AG09309 (cell line): ENCODE results near the gene RALBP1.

Source experiments
- DNase-seq: peaks from one replicate; pipeline ENCODE4 v3.0.0-alpha.2; 2010; ENCODE audit warnings: low read depth
- H3K4me3 ChIP-seq: 2 replicates; pipeline ENCODE4 v1.5.1; 2011; ENCODE audit warnings: mild to moderate bottlenecking, low read depth, low read length, moderate library complexity; ENCODE audit not compliant: control insufficient read depth
- TF ChIP-seq, protein P1 (sequence below): IDR thresholded peaks from 2 replicates; pipeline ENCODE4 v1.5.1; 2011; ENCODE audit warnings: mild to moderate bottlenecking, low read depth, low read length, inconsistent platforms; ENCODE audit not compliant: insufficient read depth, control insufficient read depth; ENCODE audit errors: missing control alignments

RALBP1 gene

GRCh38 chr18:9559253-9559652 lies 83.9 kb downstream of the RALBP1 start:
- TF ChIP-seq, protein P1, sequence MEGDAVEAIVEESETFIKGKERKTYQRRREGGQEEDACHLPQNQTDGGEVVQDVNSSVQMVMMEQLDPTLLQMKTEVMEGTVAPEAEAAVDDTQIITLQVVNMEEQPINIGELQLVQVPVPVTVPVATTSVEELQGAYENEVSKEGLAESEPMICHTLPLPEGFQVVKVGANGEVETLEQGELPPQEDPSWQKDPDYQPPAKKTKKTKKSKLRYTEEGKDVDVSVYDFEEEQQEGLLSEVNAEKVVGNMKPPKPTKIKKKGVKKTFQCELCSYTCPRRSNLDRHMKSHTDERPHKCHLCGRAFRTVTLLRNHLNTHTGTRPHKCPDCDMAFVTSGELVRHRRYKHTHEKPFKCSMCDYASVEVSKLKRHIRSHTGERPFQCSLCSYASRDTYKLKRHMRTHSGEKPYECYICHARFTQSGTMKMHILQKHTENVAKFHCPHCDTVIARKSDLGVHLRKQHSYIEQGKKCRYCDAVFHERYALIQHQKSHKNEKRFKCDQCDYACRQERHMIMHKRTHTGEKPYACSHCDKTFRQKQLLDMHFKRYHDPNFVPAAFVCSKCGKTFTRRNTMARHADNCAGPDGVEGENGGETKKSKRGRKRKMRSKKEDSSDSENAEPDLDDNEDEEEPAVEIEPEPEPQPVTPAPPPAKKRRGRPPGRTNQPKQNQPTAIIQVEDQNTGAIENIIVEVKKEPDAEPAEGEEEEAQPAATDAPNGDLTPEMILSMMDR = no peak
- DNase-seq = no peak

DNA sequence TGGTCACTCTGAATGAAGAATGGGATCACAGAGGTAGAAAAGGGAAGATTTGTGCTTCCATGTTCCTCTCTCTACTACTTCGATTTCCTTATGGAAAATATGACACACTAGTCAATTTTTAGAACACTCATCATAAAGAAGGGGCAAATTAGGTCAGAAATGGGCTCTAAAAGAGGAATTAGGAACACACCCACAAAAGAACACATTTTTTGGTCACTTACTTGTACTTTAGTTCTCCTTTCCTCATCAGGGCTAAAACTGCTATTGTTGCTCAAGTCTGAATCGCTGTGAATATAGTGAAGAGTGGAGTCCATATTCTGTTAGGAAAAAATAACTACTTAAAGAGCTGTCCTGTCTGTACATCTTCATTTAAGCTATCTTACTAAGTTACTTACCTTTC lies 86.4 kb downstream of the RALBP1 start:
- no peak for DNase-seq
- TF ChIP-seq, protein P1 = no peak

More at GRCh38 chr18:9559253-9559652, 83.9 kb downstream of the RALBP1 start:
- H3K4me3 ChIP-seq = no peak overlapping the region

GRCh38 chr18:9562584-9562983 lies 87.3 kb downstream of the RALBP1 start:
- no peak for DNase-seq
- TF ChIP-seq, protein P1 = no peak
- no peak overlapping the region for H3K4me3 ChIP-seq

More for the DNA sequence above, 86.4 kb downstream of the RALBP1 start:
- H3K4me3 ChIP-seq = no peak overlapping the region

GRCh38 chr18:9563331-9563730 lies 88.0 kb downstream of the RALBP1 start:
- DNase-seq = no peak

GRCh38 chr18:9565407-9565806 lies 90.1 kb downstream of the RALBP1 start:
- no peak for DNase-seq
- TF ChIP-seq, protein P1 = no peak
- no peak overlapping the region for H3K4me3 ChIP-seq

More at GRCh38 chr18:9563331-9563730, 88.0 kb downstream of the RALBP1 start:
- TF ChIP-seq, protein P1 = no peak
- no peak overlapping the region for H3K4me3 ChIP-seq

DNA sequence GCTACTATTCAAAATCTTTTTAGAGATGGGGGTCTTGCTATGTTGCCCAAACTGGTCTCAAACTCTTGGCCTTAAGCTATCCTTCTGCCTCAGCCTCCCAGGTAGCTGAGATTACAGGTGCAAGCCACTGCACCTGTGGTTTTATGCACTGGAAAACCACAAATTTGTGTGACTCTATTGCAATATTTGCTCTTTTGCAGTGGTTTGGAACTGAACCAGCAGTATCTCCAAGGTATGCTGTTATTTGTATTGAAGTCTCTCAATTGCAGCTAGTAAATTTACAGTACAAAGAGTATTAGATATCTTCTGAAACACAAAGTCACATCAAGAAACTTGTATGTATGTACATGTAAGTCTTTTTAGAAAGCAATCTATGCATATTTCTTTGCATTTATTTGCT lies 92.9 kb downstream of the RALBP1 start:
- no peak overlapping the region for H3K4me3 ChIP-seq
- no peak for DNase-seq
- TF ChIP-seq, protein P1 = no peak

DNA sequence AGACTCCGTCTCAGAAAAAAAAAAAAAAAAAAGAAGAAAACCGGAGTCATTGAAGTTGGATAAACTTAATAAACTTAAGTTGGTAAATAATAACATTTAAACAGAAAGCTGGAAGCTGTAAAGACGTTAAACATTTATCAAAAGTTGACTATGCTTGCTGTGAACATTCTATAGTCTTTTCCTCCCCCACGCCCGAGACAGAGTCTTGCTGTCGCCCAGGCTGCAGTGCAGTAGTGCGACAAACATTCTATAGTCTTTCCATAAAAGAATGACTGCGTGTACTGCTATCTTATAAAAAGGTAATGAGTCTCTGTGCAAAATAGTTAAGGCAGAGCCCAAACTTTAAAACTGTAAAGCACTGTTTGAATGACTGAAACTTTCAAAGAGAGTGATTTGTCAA lies 93.9 kb downstream of the RALBP1 start:
- TF ChIP-seq, protein P1 = no peak
- DNase-seq = no peak
- H3K4me3 ChIP-seq = no peak overlapping the region
